CD4-positive, alpha-beta T cell treated with Interleukin-6 at 100 ng/mL for 8 hours (primary cell): ENCODE results near the gene TANGO2.
"Not testable (repeated sequence)": the region's sequence is repeated elsewhere in the genome, so short reads cannot be mapped to it uniquely, and the experiment has no call there.

Experiments
- DNase-seq: peaks from one replicate; pipeline ENCODE4 v3.0.0-alpha.2; 2020; ENCODE audit warnings: mixed read lengths, low spot score

TANGO2 gene

GRCh38 chr22:20064545-20065262 lies 43.8 kb downstream of the TANGO2 start:
- no peak for DNase-seq

DNA sequence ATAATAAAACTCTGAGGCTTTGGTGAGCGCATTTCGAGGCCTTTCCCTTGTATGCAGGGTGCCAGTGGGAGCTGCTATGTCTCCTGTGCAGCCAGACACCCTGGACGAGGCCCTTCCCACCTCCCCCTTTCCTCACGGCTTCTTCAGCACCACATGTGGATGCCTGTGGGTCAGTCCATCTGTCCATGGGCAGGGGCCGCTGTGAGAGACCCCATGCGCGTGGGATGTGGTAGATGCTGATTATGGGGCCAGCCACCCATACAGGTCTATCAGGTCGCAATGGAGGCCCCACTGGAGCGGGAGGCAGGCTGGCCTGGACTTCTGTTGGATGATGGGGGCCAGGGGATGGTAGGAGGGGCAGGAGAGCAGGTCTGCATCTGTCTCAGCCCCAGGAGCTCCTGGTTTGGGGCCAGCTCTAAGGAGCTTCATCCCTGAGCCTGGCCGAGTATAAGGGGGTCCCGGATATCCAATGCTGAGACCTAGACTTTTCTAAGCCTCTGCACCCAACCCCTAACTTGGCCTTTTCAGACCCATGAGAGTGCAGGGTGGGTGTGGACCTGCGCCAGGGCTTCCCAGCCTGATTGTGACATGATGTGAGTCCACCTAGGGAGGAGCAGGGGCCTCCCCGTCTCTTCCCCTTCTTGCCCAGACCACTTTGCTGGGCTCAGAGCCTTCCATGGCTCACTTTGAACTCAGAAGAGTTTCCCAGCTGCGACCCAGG lies 45.1 kb downstream of the TANGO2 start:
- DNase-seq = no peak

- DNase-seq = no peak
Measured at GRCh38 chr22:20066617-20067383, 45.9 kb downstream of the TANGO2 start.

- not testable (repeated sequence) for DNase-seq
Measured at GRCh38 chr22:20067384-20067682, 46.4 kb downstream of the TANGO2 start.

DNA sequence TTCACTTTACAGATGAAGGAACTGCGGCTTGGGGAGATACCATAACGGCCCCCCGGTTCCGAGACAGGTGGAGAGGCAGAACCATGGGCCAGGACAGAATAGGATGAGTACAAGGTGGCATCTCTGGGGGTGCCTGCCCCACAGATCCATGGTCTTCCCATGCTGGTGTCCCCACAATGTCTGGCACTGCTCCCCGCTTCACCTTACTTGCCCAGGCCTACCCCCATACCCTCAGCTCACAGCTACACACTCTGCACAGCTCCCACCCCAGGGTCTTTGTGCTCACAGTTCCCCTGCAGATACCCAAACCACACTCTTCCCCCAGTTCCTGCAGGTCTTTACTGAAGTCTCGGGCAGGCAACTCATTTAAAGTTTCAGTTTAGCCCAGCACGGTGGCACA lies 47.7 kb downstream of the TANGO2 start:
- no peak for DNase-seq

DNA sequence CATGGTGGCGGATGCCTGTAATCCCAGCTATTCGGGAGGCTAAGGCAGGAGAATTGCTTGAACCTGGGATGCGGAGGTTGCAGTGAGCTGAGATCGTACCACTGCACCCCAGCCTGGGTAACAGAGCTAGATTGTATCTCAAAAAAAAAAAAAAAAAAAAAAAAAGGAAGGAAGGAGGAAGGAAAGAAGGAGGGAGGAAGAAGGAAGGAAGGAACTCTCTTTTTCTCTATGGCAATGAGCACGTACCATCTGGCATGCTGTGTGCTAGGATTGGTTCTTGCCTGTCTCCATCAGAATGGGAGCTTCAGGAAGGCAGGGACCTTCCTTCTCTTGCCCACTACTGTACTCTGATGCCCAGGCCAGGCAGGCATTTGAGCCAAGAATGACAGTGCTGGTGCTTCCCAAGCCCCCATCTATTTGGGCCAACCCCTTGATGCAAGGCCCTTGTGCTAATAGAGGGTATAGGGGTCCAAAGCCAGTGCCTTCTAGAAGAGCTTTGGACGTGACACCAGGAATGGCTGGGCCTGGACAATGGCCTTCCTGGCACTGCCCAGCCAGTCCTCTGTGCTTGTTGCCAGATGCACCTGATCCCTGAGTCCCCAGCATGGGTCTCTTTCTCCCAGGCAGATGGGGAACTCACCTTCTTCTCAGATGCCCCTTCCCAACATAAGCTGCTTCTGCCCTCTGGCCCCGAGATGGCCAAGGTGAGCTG lies 48.6 kb downstream of the TANGO2 start:
- no peak for DNase-seq

DNA sequence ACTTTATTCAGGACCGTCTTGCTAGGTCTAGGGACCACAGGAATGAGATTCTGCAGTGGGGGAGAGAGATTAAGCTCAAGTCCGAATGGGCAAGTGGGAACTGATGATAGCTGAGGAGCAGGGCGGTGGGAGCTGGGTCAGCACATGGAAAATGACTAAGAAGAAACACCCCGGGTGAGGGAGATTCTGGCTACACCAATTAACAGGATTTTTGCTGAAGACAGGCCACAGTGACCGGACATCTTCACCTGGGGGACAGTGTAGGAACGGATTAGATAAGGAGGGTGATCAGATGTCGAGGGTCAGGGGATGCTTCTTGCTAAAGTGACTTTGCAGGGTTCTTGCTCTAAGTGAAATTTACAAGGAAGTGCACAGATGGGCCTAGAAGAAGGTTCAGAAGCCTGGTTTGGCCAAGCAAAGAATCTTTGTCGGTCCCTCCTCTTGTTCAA lies 50.6 kb downstream of the TANGO2 start:
- DNase-seq = no peak

DNA sequence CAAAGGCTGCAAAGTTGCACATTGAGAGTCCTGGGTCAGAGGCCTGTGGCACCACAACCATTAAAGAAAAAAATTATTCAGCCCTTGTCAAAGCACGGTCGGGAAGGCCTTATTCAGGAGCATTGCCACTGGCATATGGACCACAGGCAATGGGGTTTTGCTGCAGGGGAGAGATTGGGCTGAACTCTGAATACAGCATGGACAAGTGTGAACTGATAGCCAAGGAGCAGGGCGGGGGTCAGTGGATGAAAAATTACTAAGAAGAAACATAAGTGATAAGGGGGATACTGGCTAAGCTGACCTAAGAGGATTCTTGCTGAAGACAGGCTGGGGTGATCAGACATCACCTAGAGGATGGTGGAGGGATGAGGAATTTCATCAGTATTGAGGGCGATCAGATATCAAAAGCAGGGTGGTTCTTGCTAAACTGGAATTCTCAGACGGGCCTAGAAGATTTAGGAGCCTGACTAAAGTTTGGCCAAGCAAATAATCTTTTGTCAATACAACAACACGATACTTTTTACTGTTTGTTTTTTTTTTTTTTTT lies 55.8 kb downstream of the TANGO2 start:
- DNase-seq = no peak

DNA sequence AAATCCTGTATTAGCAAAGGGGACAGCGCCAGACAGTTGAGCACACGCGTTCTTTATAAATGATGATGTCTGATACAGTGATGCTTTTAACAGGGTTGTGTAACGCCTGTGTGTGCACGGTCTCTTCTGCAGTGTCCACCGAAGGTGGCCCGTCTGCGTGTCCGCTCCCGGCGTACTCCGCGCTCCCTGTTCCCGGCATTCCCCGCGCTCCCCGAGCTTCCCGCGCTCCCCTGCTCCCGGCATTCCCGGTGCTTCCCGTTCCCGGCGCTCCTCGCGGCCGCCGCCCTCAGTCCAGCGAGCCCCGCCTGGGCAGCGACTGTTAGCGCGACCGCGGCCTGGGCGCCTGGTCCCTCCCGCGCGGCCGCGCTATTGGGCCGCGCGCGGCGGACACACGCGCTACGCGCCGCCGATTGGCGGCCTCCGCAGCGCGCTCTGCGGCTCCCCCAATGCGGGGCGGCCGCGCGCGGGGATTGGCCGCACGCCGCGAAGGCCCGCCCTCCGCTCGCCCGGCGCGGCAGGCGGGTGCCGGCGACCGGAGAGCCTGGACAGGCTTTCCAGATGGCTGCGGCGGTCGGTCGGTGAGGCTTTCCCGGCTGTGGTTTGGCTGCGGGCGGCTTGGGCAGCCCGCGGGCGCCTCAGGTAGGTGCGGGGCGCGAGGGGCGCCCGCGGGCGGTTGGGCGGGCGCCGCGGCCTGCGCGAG lies 59.0 kb downstream of the TANGO2 start, which contains the start of gene DGCR8:
Gene DGCR8 (plus strand): TSS at position 497 of the 700 bp plus-strand sequence. CDS start 5,723 bp downstream, outside the sequence.
- DNase-seq = peak; percentile 57

DNA sequence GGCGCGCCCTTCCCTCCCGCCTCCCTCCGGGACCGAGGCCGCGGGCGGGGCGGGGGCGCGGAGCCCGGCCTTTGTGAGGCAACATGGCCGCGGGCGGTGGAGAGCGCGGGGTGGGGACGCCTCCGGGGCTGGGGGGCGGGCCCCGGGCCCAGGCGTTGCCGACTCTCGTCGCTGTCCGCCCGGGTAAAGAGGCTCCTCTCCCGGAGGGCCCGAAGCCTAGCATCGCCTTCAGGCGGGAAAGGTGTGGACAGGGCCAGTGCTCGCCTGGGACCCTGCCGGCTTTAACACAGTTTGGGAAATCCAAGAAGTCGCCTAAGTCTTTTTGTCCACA lies 59.5 kb downstream of the TANGO2 start:
- DNase-seq = peak; percentile 62

- DNase-seq = no peak
Measured at GRCh38 chr22:20080776-20081654, 60.1 kb downstream of the TANGO2 start.

DNA sequence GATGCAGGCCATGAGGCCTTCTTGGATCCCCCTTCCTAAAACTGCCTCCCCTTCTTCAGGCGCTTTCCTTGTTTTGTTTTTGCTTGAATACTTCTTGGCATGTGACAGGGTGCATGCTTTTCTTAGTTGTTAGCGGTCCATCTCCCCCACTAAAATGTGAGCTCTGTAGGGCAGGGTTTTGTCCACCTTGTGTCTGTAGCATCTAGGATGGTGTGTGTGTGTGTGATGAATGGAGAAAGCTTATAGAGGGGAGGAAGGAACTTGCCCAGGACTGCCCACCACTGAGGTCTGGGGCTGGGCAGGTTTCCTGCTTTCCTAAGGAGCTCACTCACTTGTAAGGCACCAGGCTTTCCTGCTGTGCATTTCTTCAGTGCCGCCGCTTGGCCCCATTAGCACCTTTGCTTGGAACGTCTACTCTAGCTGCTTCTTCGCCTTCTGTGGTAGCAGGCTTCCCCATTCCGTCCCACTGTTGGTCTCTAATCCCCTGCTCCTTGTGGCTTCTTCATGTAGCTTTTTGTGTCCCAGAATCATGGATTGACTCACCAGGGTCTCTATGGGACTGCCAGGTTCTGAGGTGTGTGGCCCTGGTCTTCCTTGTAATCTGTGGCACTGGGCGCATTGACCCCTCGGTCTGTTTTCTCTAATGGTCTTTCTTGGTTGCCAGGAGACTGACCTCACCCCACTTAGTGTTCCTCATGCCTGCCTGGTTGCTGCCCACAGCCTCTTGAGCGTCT lies 62.4 kb downstream of the TANGO2 start:
- DNase-seq = no peak

- DNase-seq = no peak
Measured at GRCh38 chr22:20083891-20084546, 63.1 kb downstream of the TANGO2 start.

GRCh38 chr22:20084547-20085413 lies 63.9 kb downstream of the TANGO2 start:
- DNase-seq = no peak

DNA sequence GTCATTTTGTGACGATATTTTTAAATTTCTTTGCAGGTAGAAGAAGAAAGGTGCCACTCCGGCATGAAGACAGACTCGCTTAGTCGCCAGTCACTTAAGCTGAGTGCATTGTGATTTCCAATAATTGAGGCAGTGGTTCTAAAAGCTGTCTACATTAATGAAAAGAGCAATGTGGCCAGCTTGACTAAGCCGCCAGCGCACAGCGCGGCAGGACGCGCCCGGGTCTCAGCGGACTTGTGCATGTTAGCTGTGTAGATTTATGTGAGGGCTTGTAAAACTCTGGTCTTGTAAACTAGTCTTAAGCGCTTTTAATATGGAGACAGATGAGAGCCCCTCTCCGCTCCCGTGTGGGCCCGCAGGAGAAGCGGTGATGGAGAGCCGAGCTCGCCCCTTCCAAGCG lies 64.7 kb downstream of the TANGO2 start:
- no peak for DNase-seq

GRCh38 chr22:20086101-20086599 lies 65.2 kb downstream of the TANGO2 start:
- no peak for DNase-seq

GRCh38 chr22:20086763-20087162 lies 65.9 kb downstream of the TANGO2 start:
- DNase-seq = no peak
